CD4-positive, alpha-beta T cell treated with Interleukin-4 for 1 hour (primary cell): ENCODE results near the gene MTX2.

Experiments
- DNase-seq, 2 donors: peaks; one replicate each; pipeline ENCODE4 v3.0.0-alpha.2; 2020 to 2022

MTX2 gene

GRCh38 chr2:176383100-176383499, 113.9 kb downstream of the MTX2 start:
- DNase-seq, result no peak

GRCh38 chr2:176383836-176384442, 114.7 kb downstream of the MTX2 start:
- no peak for DNase-seq

GRCh38 chr2:176385219-176385759, 116.0 kb downstream of the MTX2 start:
- no peak for DNase-seq

- DNase-seq, result no peak
These were observed 116.6 kb downstream of the MTX2 start for GRCh38 chr2:176385838-176386237.
